ENCODE results near the gene DNTT. TPM values are rescaled to one million over a fixed set of nuclear protein-coding genes. Genes with fewer than 3 reads are reported as not detected.

DNTT gene
- total and polyA plus RNA-seq, 2 of the 13 experiments (the other 11 are each of a cell fraction or from before 2014, with no cell fraction given) = not detected

GRCh38 chr10:96334616-96335526 lies 30.6 kb downstream of the DNTT start (continued):
- no peak for TF ChIP-seq ZNF232 (CRISPR knock-in tag; IDR thresholded peaks at IDR 0.05; ENCODE audit: borderline replicate concordance)
- no peak for TF ChIP-seq ZNF614 (CRISPR knock-in tag; IDR thresholded peaks at IDR 0.05; ENCODE audit: borderline replicate concordance)
- 0 out of 2 replicates have a peak, but pooled peaks have one; percentile 7 for TF ChIP-seq FOXA3 (CRISPR knock-in tag; IDR thresholded peaks at IDR 0.05)
- no peak for TF ChIP-seq SIX4 (CRISPR knock-in tag; IDR thresholded peaks at IDR 0.05)
- no peak for TF ChIP-seq PATZ1 (CRISPR knock-in tag; IDR thresholded peaks at IDR 0.05)
- TF ChIP-seq, protein P1, sequence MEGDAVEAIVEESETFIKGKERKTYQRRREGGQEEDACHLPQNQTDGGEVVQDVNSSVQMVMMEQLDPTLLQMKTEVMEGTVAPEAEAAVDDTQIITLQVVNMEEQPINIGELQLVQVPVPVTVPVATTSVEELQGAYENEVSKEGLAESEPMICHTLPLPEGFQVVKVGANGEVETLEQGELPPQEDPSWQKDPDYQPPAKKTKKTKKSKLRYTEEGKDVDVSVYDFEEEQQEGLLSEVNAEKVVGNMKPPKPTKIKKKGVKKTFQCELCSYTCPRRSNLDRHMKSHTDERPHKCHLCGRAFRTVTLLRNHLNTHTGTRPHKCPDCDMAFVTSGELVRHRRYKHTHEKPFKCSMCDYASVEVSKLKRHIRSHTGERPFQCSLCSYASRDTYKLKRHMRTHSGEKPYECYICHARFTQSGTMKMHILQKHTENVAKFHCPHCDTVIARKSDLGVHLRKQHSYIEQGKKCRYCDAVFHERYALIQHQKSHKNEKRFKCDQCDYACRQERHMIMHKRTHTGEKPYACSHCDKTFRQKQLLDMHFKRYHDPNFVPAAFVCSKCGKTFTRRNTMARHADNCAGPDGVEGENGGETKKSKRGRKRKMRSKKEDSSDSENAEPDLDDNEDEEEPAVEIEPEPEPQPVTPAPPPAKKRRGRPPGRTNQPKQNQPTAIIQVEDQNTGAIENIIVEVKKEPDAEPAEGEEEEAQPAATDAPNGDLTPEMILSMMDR (CRISPR knock-in tag; IDR thresholded peaks at IDR 0.05) = peak; percentile 69
- TF ChIP-seq ZNF720 (CRISPR knock-in tag; IDR thresholded peaks at IDR 0.05) = no peak
- TF ChIP-seq NFIB (CRISPR knock-in tag; IDR thresholded peaks at IDR 0.05; ENCODE audit: borderline replicate concordance) = no peak
- no peak for TF ChIP-seq ZNF800 (CRISPR knock-in tag; IDR thresholded peaks at IDR 0.05)
- no peak for TF ChIP-seq HOXA7 (CRISPR knock-in tag; IDR thresholded peaks at IDR 0.05)
- TF ChIP-seq NCOA5 (CRISPR knock-in tag; IDR thresholded peaks at IDR 0.05) = no peak
- no peak for TF ChIP-seq ZNF180 (CRISPR knock-in tag; IDR thresholded peaks at IDR 0.05; ENCODE audit: borderline replicate concordance, low read depth)
- TF ChIP-seq KDM3A (CRISPR knock-in tag; IDR thresholded peaks at IDR 0.05; ENCODE audit: low read depth) = no peak
- TF ChIP-seq ZNF292 (CRISPR knock-in tag; IDR thresholded peaks at IDR 0.05; ENCODE audit: borderline replicate concordance, low read depth) = no peak
- TF ChIP-seq NCOR1 (IDR thresholded peaks at IDR 0.05; ENCODE audit: borderline replicate concordance, low read length) = no peak
- no peak for TF ChIP-seq HOXA9 (CRISPR knock-in tag; IDR thresholded peaks at IDR 0.05; ENCODE audit: borderline replicate concordance)
- TF ChIP-seq ZNF235 (CRISPR knock-in tag; IDR thresholded peaks at IDR 0.05; ENCODE audit: borderline replicate concordance) = no peak
- no peak for TF ChIP-seq SAFB2 (CRISPR knock-in tag; IDR thresholded peaks at IDR 0.05; ENCODE audit: borderline replicate concordance, low read depth)
- TF ChIP-seq ATRX (CRISPR knock-in tag; IDR thresholded peaks at IDR 0.05; ENCODE audit: borderline replicate concordance) = no peak
- TF ChIP-seq TFDP2 (CRISPR knock-in tag; IDR thresholded peaks at IDR 0.05) = no peak
- TF ChIP-seq ZFY (CRISPR knock-in tag; IDR thresholded peaks at IDR 0.05) = no peak
- no peak for TF ChIP-seq SIX1 (CRISPR knock-in tag; IDR thresholded peaks at IDR 0.05; ENCODE audit: borderline replicate concordance)
- no peak for TF ChIP-seq SAP130 (CRISPR knock-in tag; IDR thresholded peaks at IDR 0.05; ENCODE audit: low read depth)
- no peak for TF ChIP-seq NFKB2 (CRISPR knock-in tag; IDR thresholded peaks at IDR 0.05; ENCODE audit: borderline replicate concordance)
